DND-41 (cell line): ENCODE measurements around the gene SCART1.

Experiments
- ATAC-seq: fragments of 200-7000 bp; cut with Tn5 transposase; 3 replicates; pipeline ENCODE4 v1.9.1; 2021; ENCODE audit warnings: low read depth; ENCODE audit not compliant: insufficient read depth
- DNase-seq: peaks from one replicate; pipeline ENCODE4 v3.0.0-alpha.2; 2020
- H2AFZ ChIP-seq: 2 replicates; pipeline ENCODE4 v1.6.0; 2012; ENCODE audit warnings: low read depth, low read length
- H3K27ac ChIP-seq: 2 replicates; pipeline ENCODE4 v1.5.1; 2012; ENCODE audit warnings: low read length, inconsistent platforms
- H3K27me3 ChIP-seq: fragments of 200-600 bp; sonication (generic); 2 replicates; pipeline ENCODE4 v1.6.0; 2012; ENCODE audit warnings: low read length, mild to moderate bottlenecking, inconsistent platforms; ENCODE audit not compliant: insufficient read depth, poor library complexity
- H3K36me3 ChIP-seq: 2 replicates; pipeline ENCODE4 v1.5.1; 2012; ENCODE audit warnings: low read length, inconsistent platforms; ENCODE audit not compliant: insufficient read depth
- H3K4me1 ChIP-seq: 2 replicates; pipeline ENCODE4 v1.5.1; 2012; ENCODE audit warnings: mild to moderate bottlenecking, low read length; ENCODE audit not compliant: insufficient read depth
- H3K4me2 ChIP-seq: 2 replicates; pipeline ENCODE4 v1.6.0; 2012; ENCODE audit warnings: mild to moderate bottlenecking, moderate library complexity, low read length, inconsistent platforms; ENCODE audit not compliant: insufficient read depth
- H3K4me3 ChIP-seq, 2 experiments: fragments of 200-600 bp in 1 of 2; shearing (Covaris generic) in 1 of 2; 2 replicates each; pipeline ENCODE4 v1.5.1; 2012 to 2016; ENCODE audit warnings: inconsistent platforms in 2 of 2, low read length in 2 of 2, mild to moderate bottlenecking in 2 of 2, low read depth in 1 of 2, moderate library complexity in 1 of 2
- H3K79me2 ChIP-seq: 2 replicates; pipeline ENCODE4 v1.6.0; 2012; ENCODE audit warnings: low read length, inconsistent platforms; ENCODE audit not compliant: insufficient read depth
- H3K9ac ChIP-seq: 2 replicates; pipeline ENCODE4 v1.6.0; 2012; ENCODE audit warnings: low read depth, mild to moderate bottlenecking, inconsistent platforms, low read length, moderate library complexity
- H3K9me3 ChIP-seq: 2 replicates; pipeline ENCODE4 v1.5.1; 2012; ENCODE audit warnings: low read length, moderate library complexity, mild to moderate bottlenecking, inconsistent platforms; ENCODE audit not compliant: insufficient read depth, severe bottlenecking
- H4K20me1 ChIP-seq: 2 replicates; pipeline ENCODE4 v1.6.0; 2012; ENCODE audit warnings: low read length; ENCODE audit not compliant: insufficient read depth
- CTCF ChIP-seq: IDR thresholded peaks from 2 replicates; pipeline ENCODE4 v1.5.1; 2012; ENCODE audit warnings: borderline replicate concordance, low read length, moderate library complexity, mild to moderate bottlenecking; ENCODE audit not compliant: poor library complexity, severe bottlenecking; ENCODE audit errors: extremely low read depth
- EZH2 ChIP-seq: IDR thresholded peaks from 3 replicates; pipeline ENCODE4 v1.6.1; 2012; ENCODE audit warnings: borderline replicate concordance, low read depth, mild to moderate bottlenecking, moderate library complexity, low read length, inconsistent platforms; ENCODE audit not compliant: severe bottlenecking

SCART1 gene

GRCh38 chr10:133418289-133418993 lies 35.3 kb upstream of the SCART1 start:
- Histone ChIP-seq H3K27ac (no peak overlapping the region), H3K79me2 (peaks cover 14% of the 10 kb centered on the region; the same call in 1 of the 2 replicates), H4K20me1 (no peaks in the 10 kb centered on the region; the same call in 1 of the 2 replicates), H3K4me2 (no peak overlapping the region), H3K9ac (no peak overlapping the region), H3K27me3 (no peaks in the 10 kb centered on the region), H2AFZ (no peak overlapping the region), H3K4me1 (no peaks in the 10 kb centered on the region), H3K4me3 (no peak overlapping the region), H3K9me3 (peaks cover 31% of the 10 kb centered on the region), H3K36me3 (peaks cover 68% of the 10 kb centered on the region)
- no peak for ATAC-seq
- DNase-seq = no peak
- TF ChIP-seq EZH2 (no peak), CTCF (no peak)

- Histone ChIP-seq H2AFZ (no peak overlapping the region), H3K36me3 (peaks cover 64% of the 10 kb centered on the region), H3K4me1 (no peaks in the 10 kb centered on the region), H3K79me2 (peaks cover 12% of the 10 kb centered on the region; the same call in 1 of the 2 replicates), H3K27me3 (no peaks in the 10 kb centered on the region), H3K9ac (no peak overlapping the region), H4K20me1 (no peaks in the 10 kb centered on the region; the same call in 1 of the 2 replicates), H3K9me3 (peaks cover 31% of the 10 kb centered on the region), H3K27ac (no peak overlapping the region), H3K4me3 (no peak overlapping the region), H3K4me2 (no peak overlapping the region)
- DNase-seq = no peak
- peak; percentile 15; the same call in 1 of the 3 replicates for ATAC-seq
- TF ChIP-seq EZH2 = no peak
- no peak for TF ChIP-seq CTCF
Measured at GRCh38 chr10:133419211-133419950, 34.4 kb upstream of the SCART1 start.

- no peak overlapping the region for H3K4me2 ChIP-seq
- H3K27me3 ChIP-seq = no peaks in the 10 kb centered on the region
- no peak overlapping the region for H3K9ac ChIP-seq
- peaks cover 11% of the 10 kb centered on the region; the same call in 1 of the 2 replicates for H3K79me2 ChIP-seq
- H4K20me1 ChIP-seq = no peaks in the 10 kb centered on the region; the same call in 1 of the 2 replicates
- H3K9me3 ChIP-seq = peaks cover 30% of the 10 kb centered on the region
- no peak overlapping the region for H3K27ac ChIP-seq
- H3K4me1 ChIP-seq = no peaks in the 10 kb centered on the region
- ATAC-seq (no peak), DNase-seq (no peak)
- H3K4me3 ChIP-seq = no peak overlapping the region
- H2AFZ ChIP-seq = no peak overlapping the region
- no peak for TF ChIP-seq EZH2
- TF ChIP-seq CTCF = no peak
- H3K36me3 ChIP-seq = peaks cover 62% of the 10 kb centered on the region
Measured at GRCh38 chr10:133420028-133420427, 33.7 kb upstream of the SCART1 start.
